ENCODE results near the gene PQBP1.
A peak's percentile ranks its signal among the peaks of the same experiment; 100 is the strongest.

PQBP1 gene

GRCh38 chrX:48902135-48902534, 4.4 kb downstream of the PQBP1 start:
- DNase-seq (ENCODE audit: low read depth), result no peak

GRCh38 chrX:48902776-48903175, 5.0 kb downstream of the PQBP1 start:
- no peak for DNase-seq (ENCODE audit: low read depth)

- DNase-seq (ENCODE audit: low read depth), result no peak
These were observed 5.6 kb downstream of the PQBP1 start for GRCh38 chrX:48903290-48903689.

GRCh38 chrX:48904180-48904579, 6.5 kb downstream of the PQBP1 start:
- DNase-seq (ENCODE audit: low read depth), result no peak

- DNase-seq (ENCODE audit: low read depth), result no peak
These were observed 6.9 kb downstream of the PQBP1 start for GRCh38 chrX:48904626-48905025.

GRCh38 chrX:48905090-48905790, 7.5 kb downstream of the PQBP1 start:
- no peak for DNase-seq (ENCODE audit: low read depth)

GRCh38 chrX:48908600-48908999, 10.9 kb downstream of the PQBP1 start:
- DNase-seq (ENCODE audit: low read depth), result no peak

- no peak for DNase-seq (ENCODE audit: low read depth)
These were observed 12.1 kb downstream of the PQBP1 start for GRCh38 chrX:48909703-48910294.

- no peak for DNase-seq (ENCODE audit: low read depth)
These were observed 13.2 kb downstream of the PQBP1 start for GRCh38 chrX:48910926-48911411.

GRCh38 chrX:48911412-48912182, 13.9 kb downstream of the PQBP1 start, which contains the start of gene SLC35A2:
TSS of gene SLC35A2 (minus strand) at chrX:48911646. CDS start at chrX:48911636, 10 bp downstream.
- DNase-seq (ENCODE audit: low read depth), result peak; percentile 76

- DNase-seq (ENCODE audit: low read depth), result no peak
These were observed 16.1 kb downstream of the PQBP1 start for GRCh38 chrX:48913605-48914366.

GRCh38 chrX:48914593-48915493, 17.1 kb downstream of the PQBP1 start:
- no peak for DNase-seq (ENCODE audit: low read depth)

GRCh38 chrX:48917139-48918001, 19.6 kb downstream of the PQBP1 start:
- DNase-seq (ENCODE audit: low read depth), result peak; percentile 81

GRCh38 chrX:48918301-48918642, 20.5 kb downstream of the PQBP1 start:
- DNase-seq (ENCODE audit: low read depth), result no peak

- peak; percentile 85 for DNase-seq (ENCODE audit: low read depth)
These were observed 21.1 kb downstream of the PQBP1 start, which contains the start of gene PIM2 for GRCh38 chrX:48918643-48919340. TSS of gene PIM2 (minus strand) at chrX:48919024. CDS start at chrX:48918834, 190 bp downstream.

GRCh38 chrX:48919360-48919841, 21.7 kb downstream of the PQBP1 start:
- no peak for DNase-seq (ENCODE audit: low read depth)

- no peak for DNase-seq (ENCODE audit: low read depth)
These were observed 22.4 kb downstream of the PQBP1 start for GRCh38 chrX:48919947-48920717.

GRCh38 chrX:48920718-48921104, 23.0 kb downstream of the PQBP1 start:
- no peak for DNase-seq (ENCODE audit: low read depth)
